T-helper 1 cell treated with Interleukin-12 subunit alpha and Interleukin-12 subunit beta and Interleukin-4 antibody, amounts not matched to agents 30 ng/mL and 1 ng/mL, for 36 hours (primary cell): Measurements from ENCODE around the gene ZNF836. TPM values are rescaled to one million over a fixed set of nuclear protein-coding genes. Genes with fewer than 3 reads are reported as not detected.
"Not testable (repeated sequence)": the region's sequence is repeated elsewhere in the genome, so short reads cannot be mapped to it uniquely, and the experiment has no call there.

ENCODE experiments used
- intact Hi-C: fragments of 100-400 bp; cut with micrococcal nuclease; formaldehyde crosslinking; loops from one replicate; pipeline ENCODE4 v1.15.1; 2024
- total RNA-seq: library from RNA; stranded (reverse); gene quantifications from 2 replicates; pipeline ENCODE4 v1.2.3, GENCODE V29; 2022

The ZNF836 gene
- total RNA-seq: 15.4 and 17.5 TPM in 2 replicates

DNA sequence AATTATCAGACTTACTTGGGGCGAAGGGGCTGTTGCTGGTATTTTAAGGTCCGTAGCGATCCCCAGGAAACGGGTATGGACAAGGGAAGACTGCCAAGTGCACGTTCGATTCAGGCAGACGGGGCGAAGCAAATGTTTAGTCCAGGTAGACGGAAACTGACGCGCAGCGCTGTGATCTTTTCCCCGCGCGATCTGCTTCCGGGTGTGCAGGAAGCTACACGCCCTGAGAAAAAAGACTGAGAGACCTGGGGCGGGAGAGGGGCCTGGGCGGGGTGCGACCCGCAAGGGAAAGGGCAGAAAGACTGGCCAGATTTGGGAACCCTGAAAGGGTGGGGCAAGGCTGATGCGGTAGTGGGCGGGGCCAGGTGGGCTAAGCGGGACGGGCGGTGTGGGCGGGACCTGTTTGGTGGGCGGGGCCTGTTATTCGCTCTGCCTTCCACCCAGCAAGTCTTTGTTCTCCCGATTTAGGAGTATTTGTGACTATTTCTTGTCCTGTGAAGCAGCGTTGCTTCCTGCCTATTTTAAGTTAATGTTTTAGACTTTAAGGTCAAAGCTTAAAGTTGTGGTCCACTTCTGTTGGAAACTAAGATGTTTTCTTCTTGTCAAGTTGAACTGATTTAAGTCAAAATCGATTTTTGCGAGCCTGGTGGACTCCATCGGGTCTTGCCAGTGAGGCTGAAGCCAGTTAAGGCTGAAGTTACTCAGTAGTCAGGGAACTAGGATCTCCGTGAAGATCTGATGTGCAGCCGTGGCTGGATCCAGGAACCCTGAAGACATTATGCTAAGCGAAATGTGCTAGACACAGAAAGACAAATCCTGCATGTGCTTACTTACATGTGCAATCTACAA is at the start of gene ZNF836:
ZNF836 (minus strand) TSS at position 301 of the 849 bp plus-strand sequence. CDS start 3,549 bp downstream, outside the sequence.
- intact Hi-C loops: loop anchor here (1.0 to 5.0 kb wide), 11 partner anchors 18 to 1224 kb away; partner anchors contain the start of genes ZNF614, ZNF616, ZNF765 and ZNF766

DNA sequence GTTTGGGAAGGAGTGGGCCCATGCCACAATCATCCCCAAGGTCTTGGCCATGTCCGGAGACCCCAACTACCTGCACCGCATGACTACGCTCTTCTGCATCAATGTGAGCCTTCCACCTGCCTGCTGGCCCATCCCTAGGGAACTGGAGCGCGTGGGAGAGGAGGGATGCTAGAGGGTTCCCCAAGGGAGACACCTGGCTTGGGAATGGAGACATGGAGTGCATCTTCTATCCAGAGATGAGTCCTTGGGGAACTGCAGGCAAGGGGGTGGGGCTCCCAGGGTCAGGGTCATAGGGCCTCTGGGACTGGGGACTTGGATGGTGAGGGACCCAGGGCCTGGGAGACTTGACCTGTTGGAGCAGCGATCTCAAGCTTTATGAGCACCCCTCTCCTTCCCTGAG is 49.6 kb upstream of the ZNF836 start:
- intact Hi-C loops: no loop called here

- intact Hi-C loops: no loop called here
Observed at GRCh38 chr19:52219611-52220010, 48.2 kb upstream of the ZNF836 start.

- intact Hi-C loops: no loop called here
Observed at GRCh38 chr19:52217576-52217975, 46.2 kb upstream of the ZNF836 start.

- intact Hi-C loops: no loop called here
Observed at GRCh38 chr19:52216401-52216800, 45.0 kb upstream of the ZNF836 start.

DNA sequence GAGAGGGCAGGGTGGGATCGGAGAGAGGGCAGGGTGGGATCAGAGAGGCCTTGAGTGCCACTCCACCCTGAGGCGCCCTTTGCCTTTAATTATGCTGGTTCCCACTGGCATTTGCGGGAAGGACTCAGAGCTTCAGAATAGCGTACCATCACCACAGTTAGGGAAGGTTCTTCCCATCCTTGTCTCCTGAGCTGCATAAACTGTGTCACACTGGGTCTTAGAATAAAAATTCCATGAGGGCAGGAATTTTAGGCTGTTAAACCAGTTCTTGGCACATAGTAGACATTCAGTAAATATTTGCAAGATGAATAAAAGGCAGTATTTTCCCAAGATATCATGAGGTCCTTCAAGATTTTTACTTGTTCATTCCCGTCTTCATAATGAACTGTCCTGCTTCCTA is 42.8 kb upstream of the ZNF836 start:
- intact Hi-C loops: no loop called here

DNA sequence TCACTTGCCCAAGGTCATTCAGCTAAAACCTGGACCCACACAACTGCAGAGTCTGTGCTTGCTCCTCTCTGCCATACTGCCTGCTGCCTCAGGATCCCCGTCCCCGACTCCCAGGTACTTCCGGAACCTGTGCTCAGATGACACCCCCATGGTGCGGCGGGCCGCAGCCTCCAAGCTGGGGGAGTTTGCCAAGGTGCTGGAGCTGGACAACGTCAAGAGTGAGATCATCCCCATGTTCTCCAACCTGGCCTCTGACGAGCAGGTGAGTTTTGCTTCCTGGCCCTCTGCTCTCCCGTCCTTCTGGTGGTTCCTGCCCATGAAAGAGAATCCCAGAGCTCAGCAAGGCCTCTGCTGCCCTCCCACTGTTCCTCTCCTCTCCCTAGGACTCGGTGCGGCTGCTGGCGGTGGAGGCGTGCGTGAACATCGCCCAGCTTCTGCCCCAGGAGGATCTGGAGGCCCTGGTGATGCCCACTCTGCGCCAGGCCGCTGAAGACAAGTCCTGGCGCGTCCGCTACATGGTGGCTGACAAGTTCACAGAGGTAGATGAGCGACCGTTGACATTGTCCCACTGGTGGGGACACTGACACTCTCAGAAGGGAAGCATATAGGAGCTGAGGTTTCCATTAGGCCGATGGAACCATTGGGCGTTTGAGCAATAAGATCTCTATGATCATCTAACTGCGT is 41.3 kb upstream of the ZNF836 start:
- intact Hi-C loops: no loop called here

DNA sequence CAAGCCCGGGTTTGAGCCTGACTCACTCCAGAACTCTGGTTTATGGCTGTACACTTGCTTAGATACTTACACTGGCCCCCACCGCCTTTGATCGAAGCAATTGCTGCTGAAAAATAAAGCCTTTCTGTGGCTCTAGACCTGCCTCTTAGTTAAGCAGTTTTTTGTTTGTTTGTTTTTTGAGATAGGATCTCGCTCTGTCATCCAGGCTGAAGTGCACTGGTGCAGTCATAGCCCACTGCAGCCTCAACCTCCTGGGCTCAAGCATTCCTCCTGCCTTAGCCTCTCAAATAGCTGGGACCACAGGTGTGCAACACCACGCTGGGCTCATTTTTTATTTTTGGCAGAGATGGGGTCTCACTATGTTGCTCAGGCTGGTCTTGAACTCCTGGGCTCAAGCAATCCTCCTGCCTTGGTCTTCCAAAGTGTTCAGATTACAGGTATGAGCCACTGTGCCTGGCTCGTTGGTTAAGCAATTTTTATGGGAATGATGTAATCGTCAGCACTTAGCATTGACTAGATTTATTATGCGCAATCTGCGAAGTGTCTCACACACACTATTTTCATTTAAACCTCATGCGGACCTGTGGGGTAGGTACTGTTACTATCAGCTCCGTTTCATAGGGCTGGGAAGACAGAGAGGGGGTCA is 40.6 kb upstream of the ZNF836 start:
- intact Hi-C loops: no loop called here

DNA sequence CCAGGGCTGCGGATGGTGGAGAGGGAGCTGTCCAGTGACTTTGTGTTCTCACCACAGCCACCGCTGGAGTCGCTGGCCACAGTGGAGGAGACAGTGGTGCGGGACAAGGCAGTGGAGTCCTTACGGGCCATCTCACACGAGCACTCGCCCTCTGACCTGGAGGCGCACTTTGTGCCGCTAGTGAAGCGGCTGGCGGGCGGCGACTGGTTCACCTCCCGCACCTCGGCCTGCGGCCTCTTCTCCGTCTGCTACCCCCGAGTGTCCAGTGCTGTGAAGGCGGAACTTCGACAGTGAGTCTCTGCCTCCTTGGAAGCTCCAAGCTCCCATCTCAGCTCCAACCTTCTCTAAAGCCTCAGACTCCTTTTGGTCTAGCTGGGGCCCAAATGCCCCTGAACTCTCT is 39.8 kb upstream of the ZNF836 start:
- intact Hi-C loops: no loop called here

- intact Hi-C loops: no loop called here
Observed at GRCh38 chr19:52206481-52206880, 35.1 kb upstream of the ZNF836 start.

- intact Hi-C loops: not testable (repeated sequence)
Observed at GRCh38 chr19:52200755-52201391, 29.5 kb upstream of the ZNF836 start.

DNA sequence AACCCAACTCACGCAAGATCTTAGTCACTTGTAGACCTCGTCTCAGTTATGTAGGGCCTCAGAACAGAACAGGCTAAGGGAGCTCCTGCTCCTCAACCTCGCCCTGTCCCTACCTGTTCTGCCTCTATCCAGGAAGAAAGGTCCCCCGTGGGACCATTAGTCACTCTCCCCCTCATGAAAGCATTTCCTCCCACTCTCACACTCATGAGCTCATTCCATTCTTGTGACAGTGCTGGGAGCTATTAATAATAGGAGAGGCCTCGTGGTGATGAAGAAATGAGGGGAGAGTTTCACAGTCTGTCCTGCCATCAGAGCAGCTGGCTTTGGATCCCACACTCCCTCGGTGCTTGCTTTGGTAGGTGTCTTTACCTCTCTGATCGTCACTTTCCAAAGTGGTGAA is 28.6 kb upstream of the ZNF836 start:
- intact Hi-C loops: no loop called here

DNA sequence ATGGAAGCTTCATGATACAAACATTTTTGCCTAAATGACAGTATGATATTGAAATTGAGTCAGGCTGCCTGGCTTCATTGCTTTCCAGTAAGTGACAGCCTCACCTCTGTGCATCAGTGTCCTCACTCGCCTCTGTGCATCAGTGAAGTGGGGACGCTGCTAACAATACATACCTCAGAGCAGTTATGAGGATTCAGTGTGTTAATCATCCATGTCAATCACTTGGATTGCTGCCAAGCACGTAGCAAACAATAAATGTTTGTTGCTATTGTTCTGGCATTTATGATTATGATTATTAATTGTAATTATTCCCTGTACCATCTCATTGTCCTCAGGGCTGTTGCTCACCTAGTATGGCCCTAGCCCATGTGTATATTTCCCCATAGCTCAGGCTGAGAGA is 27.3 kb upstream of the ZNF836 start:
- intact Hi-C loops: no loop called here

DNA sequence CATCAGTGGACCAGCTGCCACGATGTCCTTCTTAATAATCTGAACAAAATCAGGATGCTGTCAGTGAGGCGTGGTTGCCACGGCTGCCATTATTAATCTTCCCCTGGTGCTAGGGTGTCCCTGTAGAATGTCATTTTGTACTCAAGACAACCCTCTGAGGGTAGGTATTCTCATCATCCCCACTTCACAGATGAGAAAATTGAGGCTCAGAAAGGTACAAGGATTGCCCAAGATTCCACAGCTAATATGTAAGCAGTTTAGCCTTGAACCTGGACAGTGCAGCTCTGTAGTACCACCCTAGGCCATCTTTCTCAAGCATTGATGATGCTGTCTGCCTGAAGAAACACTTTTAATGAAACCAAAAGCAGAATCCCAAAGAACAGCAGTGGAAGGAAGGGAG is 26.5 kb upstream of the ZNF836 start:
- intact Hi-C loops: no loop called here

DNA sequence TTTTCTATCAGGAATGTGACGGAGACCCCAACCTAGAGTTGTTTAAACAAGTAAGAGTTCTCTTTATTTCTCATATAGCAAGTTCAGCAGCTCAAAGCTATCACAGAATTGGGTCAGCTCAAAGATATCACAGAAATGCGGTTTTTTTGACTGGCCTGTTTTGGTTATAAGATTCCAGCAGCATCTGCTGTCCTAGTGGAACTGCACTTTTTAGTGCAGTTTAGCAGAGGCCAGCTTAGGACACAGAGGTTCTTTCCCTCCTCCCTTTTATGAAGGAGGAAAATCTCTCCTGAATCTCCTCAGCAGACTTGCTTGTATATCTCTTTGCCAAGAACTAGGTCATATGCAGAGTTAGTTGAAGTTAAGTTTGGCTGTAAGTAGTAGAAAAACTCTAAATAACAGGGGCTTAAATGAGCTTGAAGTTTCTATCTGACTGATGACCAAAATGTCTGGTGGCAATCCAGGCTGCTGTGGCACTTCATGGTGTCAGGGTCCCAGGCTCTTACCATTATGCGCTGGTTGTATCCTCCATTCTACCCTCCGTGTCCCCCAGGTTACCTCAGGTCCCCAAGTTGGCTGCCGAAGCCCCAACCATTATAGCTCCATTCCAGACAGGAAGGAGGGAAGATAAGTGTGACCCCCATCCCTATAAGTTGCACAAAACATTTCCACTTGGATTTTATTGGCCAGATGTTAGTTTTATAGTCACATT is 25.0 kb upstream of the ZNF836 start:
- intact Hi-C loops: no loop called here

GRCh38 chr19:52191951-52192350 is 20.5 kb upstream of the ZNF836 start:
- intact Hi-C loops: loop anchor here (5.0 kb wide), 1 partner anchor 750 kb away; no protein-coding TSS in a partner anchor

DNA sequence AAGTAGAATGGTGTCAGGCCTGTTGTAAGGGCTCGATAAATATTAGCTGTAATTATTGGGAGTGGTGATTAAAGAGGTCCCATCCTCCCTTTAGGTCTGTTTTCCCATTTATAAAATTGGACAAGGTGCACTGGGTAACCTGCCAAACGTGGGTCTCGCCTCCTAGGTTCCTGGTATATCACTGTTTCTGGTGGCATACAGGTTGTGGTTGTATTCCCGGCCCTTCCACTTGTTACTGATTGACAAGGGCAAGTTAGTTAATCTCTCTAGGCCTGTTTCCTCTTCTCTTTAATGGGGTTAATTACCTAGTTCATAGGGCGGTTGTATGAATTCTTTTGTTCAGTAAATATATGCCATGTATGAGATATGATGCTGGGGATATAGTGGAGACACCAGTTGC is 20.0 kb upstream of the ZNF836 start:
- intact Hi-C loops: loop anchor here (5.0 kb wide), 1 partner anchor 751 kb away; no protein-coding TSS in a partner anchor

- intact Hi-C loops: loop anchor here (1.0 to 5.0 kb wide), 2 partner anchors 204 to 752 kb away; partner anchors contain the start of gene ZNF350
Observed at GRCh38 chr19:52190487-52191293, 19.3 kb upstream of the ZNF836 start.

- intact Hi-C loops: loop anchor here (1.0 to 5.0 kb wide), 23 partner anchors 19 to 1947 kb away; partner anchors contain the start of genes CNOT3, MYADM, ZNF160 and ZNF350
Observed at GRCh38 chr19:52189735-52190486, 18.5 kb upstream of the ZNF836 start, which contains the start of gene PPP2R1A. PPP2R1A (plus strand) TSS chr19:52190052; CDS start chr19:52190097, 45 bp downstream.
